B cell (primary cell): ENCODE measurements around the gene TBC1D9B. TPM values are rescaled to one million over a fixed set of nuclear protein-coding genes. Genes with fewer than 3 reads are reported as not detected.

Experiments used
- ATAC-seq: fragments of 200-7000 bp; cut with Tn5 transposase; one replicate; pipeline ENCODE4 v1.10.0; 2021; ENCODE audit warnings: low read depth, mild to moderate bottlenecking, moderate number of reproducible peaks, moderate library complexity
- CTCF ChIA-PET: fragments of 350-600 bp; sonication (Branson Sonifier 250); formaldehyde crosslinking; loops from one replicate; lab custom pipeline; 2021; ENCODE audit warnings: antibody characterized with exemption, inconsistent platforms; lab: Charles Lee
- POLR2A ChIA-PET: fragments of 350-600 bp; sonication (Branson Sonifier 250); formaldehyde crosslinking; loops from one replicate; lab custom pipeline; 2021; ENCODE audit warnings: antibody characterized with exemption; lab: Charles Lee
- DNase-seq: peaks from one replicate; pipeline ENCODE4 v3.0.0; 2013
- H2AFZ ChIP-seq: 2 replicates; pipeline ENCODE4 v1.6.1; 2012; ENCODE audit warnings: mild to moderate bottlenecking, low read depth, low read length; ENCODE audit not compliant: insufficient read depth, poor library complexity, severe bottlenecking
- H3K27ac ChIP-seq, 2 donors: 1 replicate in 1 of 2; 2 replicates in 1 of 2; pipeline ENCODE4 v1.5.1; 2012 to 2013; ENCODE audit warnings: low read length in 2 of 2, mild to moderate bottlenecking in 2 of 2, moderate library complexity in 1 of 2
- H3K27me3 ChIP-seq, 4 experiments: fragments of 200-600 bp in 1 of 4; sonication (generic) in 1 of 4; replicated peaks in 1 of 4; 1 replicate in 2 of 4; 2 replicates in 2 of 4; pipeline versions ENCODE4 v1.6.1 to v1.7.0; 2013 to 2016; ENCODE audit warnings: low read length in 3 of 4, mild to moderate bottlenecking in 2 of 4, mixed read lengths in 1 of 4, moderate library complexity in 1 of 4; ENCODE audit not compliant: insufficient read depth in 4 of 4, control insufficient read depth in 3 of 4; ENCODE audit errors: control extremely low read depth in 1 of 4
- H3K36me3 ChIP-seq, 2 experiments: replicated peaks in 1 of 2; 1 replicate in 1 of 2; 2 replicates in 1 of 2; pipeline versions ENCODE4 v1.6.1 to v1.7.1; 2013; ENCODE audit warnings: low read length in 1 of 2; ENCODE audit not compliant: insufficient read depth in 2 of 2, control insufficient read depth in 1 of 2; ENCODE audit errors: control extremely low read depth in 1 of 2, extremely low read depth in 1 of 2
- H3K4me1 ChIP-seq, 2 donors: fragments of 200-600 bp in 1 of 2; sonication (generic) in 1 of 2; 1 replicate in 1 of 2; 2 replicates in 1 of 2; pipeline versions ENCODE4 v1.5.1 to v1.6.1; 2013 to 2017; ENCODE audit warnings: low read length in 2 of 2; ENCODE audit not compliant: control insufficient read depth in 2 of 2, insufficient read depth in 2 of 2
- H3K4me2 ChIP-seq: replicated peaks from 2 replicates; pipeline ENCODE3; 2012; ENCODE audit warnings: mild to moderate bottlenecking, low read depth, low read length; ENCODE audit not compliant: poor library complexity, severe bottlenecking
- H3K4me3 ChIP-seq, 5 experiments: fragments of 200-600 bp in 1 of 5; sonication (generic) in 1 of 5; 1 replicate in 3 of 5; 2 replicates in 2 of 5; pipeline versions ENCODE4 v1.5.1 to v1.7.0; 2011 to 2016; ENCODE audit warnings: low read length in 4 of 5, mild to moderate bottlenecking in 4 of 5, low read depth in 2 of 5, control low read depth in 1 of 5, moderate library complexity in 1 of 5; ENCODE audit not compliant: insufficient read depth in 1 of 5; ENCODE audit errors: control extremely low read depth in 1 of 5, extremely low read depth in 1 of 5
- H3K79me2 ChIP-seq: fragments of 200-600 bp; sonication (generic); one replicate; pipeline ENCODE4 v1.6.0; 2016; ENCODE audit warnings: low read length; ENCODE audit not compliant: control insufficient read depth, insufficient read depth
- H3K9ac ChIP-seq: fragments of 200-600 bp; sonication (generic); 2 replicates; pipeline ENCODE4 v1.6.1; 2017; ENCODE audit warnings: mild to moderate bottlenecking, low read length, moderate library complexity
- H3K9me3 ChIP-seq, 3 donors: one replicate each; pipeline versions ENCODE4 v1.6.1 to v1.7.1; 2013; ENCODE audit warnings: low read length in 2 of 3; ENCODE audit not compliant: control insufficient read depth in 2 of 3, insufficient read depth in 1 of 3; ENCODE audit errors: control extremely low read depth in 1 of 3
- H4K20me1 ChIP-seq: 2 replicates; pipeline ENCODE4 v1.6.0; 2012; ENCODE audit warnings: mild to moderate bottlenecking, low read length; ENCODE audit not compliant: insufficient read depth, control insufficient read depth, poor library complexity, severe bottlenecking
- H3K27ac Mint-ChIP-seq: one replicate; pipeline ENCODE4 v1.8.0; 2021; ENCODE audit warnings: mixed read lengths
- H3K27me3 Mint-ChIP-seq: one replicate; pipeline ENCODE4 v1.8.0; 2021; ENCODE audit warnings: mixed read lengths
- H3K4me1 Mint-ChIP-seq: one replicate; pipeline ENCODE4 v1.8.0; 2021; ENCODE audit warnings: mixed read lengths
- H3K4me3 Mint-ChIP-seq: one replicate; pipeline ENCODE4 v1.8.0; 2021; ENCODE audit warnings: mixed read lengths
- H3K9me3 Mint-ChIP-seq: one replicate; pipeline ENCODE4 v1.8.0; 2022; ENCODE audit warnings: mixed read lengths; ENCODE audit not compliant: insufficient read depth
- EZH2 ChIP-seq: IDR thresholded peaks from 2 replicates; pipeline ENCODE4 v1.6.1; 2012; ENCODE audit warnings: borderline replicate concordance, low read depth, mild to moderate bottlenecking, moderate library complexity, low read length; ENCODE audit not compliant: insufficient read depth, poor library complexity, severe bottlenecking
- WGBS: methylation state at CpG from one replicate; pipeline ENCODE4 v1.1.5; 2013; ENCODE audit warnings: missing lambda C conversion rate; ENCODE audit not compliant: insufficient coverage; 5-methylcytosine and 5-hydroxymethylcytosine counted together
- intact Hi-C: fragments of 100-400 bp; cut with micrococcal nuclease; formaldehyde crosslinking; loops from one replicate; pipeline ENCODE4 v1.10.0; 2022
- polyA plus RNA-seq: library from polyadenylated mRNA; depleted of rRNA; stranded (reverse); fragments of >200 nt; gene quantifications from 2 replicates; pipeline ENCODE4 v1.2.3, GENCODE V29; 2012
- total RNA-seq, 2 donors: library from RNA; stranded (reverse); fragments of 120-200 nt in 1 of 2; gene quantifications; 1 replicate in 1 of 2; 2 replicates in 1 of 2; pipeline versions ENCODE4 v1.2.3 to v1.2.4, GENCODE V29; 2013 to 2022
- TF ChIP-seq, protein P1 (sequence below): fragments of 200-600 bp; IDR thresholded peaks from one replicate; pipeline ENCODE4 v1.8.0; 2022; ENCODE audit warnings: antibody characterized with exemption, mild to moderate bottlenecking

TBC1D9B gene
- total and polyA plus RNA-seq, 2 donors (not counting 1 experiment from before 2014, with no cell fraction given) = 143 to 144 TPM

DNA sequence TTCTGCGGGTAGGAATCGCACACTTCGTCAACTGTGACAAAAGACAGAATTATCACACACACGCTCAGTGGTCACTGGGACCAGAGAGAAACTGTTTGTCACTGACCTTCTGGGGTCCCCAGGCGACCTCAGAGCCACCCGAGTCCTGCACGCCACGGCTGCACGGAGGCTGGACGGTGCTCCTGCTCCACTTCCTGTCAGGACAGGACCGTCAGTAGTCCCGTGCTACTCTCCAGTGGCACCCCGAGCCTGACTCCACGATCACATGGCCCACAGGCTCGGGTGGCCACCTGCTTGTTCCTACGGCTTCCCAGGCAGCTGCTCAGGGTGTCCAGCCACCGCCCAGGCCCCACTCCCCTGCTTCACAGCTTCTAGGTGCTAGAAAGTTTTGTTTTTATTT is 66.9 kb downstream of the TBC1D9B start:
- intact Hi-C loops = no loop called here
- 94% methylated on average over 17 of the region's 17 CpGs for WGBS
- H3K36me3 ChIP-seq = peaks cover 0 to 52% of the 10 kb centered on the region in 2 experiments
- DNase-seq = no peak
- no peak overlapping the region for H3K4me3 ChIP-seq
- H3K27me3 ChIP-seq = no peaks in the 10 kb centered on the region
- no peak overlapping the region for H3K4me3 Mint-ChIP-seq
- ChIA-PET POLR2A (interaction anchor here (1.0 kb wide), 1 partner anchor 18 kb away, joined by 3 read pairs; the partner anchor contains the start of gene MRNIP), CTCF (no interaction called here)
- H2AFZ ChIP-seq = no peak overlapping the region
- H3K27ac ChIP-seq = no peak overlapping the region
- no peak overlapping the region for H3K4me2 ChIP-seq
- no peak overlapping the region for H3K9ac ChIP-seq
- no peak for TF ChIP-seq EZH2
- TF ChIP-seq, protein P1, sequence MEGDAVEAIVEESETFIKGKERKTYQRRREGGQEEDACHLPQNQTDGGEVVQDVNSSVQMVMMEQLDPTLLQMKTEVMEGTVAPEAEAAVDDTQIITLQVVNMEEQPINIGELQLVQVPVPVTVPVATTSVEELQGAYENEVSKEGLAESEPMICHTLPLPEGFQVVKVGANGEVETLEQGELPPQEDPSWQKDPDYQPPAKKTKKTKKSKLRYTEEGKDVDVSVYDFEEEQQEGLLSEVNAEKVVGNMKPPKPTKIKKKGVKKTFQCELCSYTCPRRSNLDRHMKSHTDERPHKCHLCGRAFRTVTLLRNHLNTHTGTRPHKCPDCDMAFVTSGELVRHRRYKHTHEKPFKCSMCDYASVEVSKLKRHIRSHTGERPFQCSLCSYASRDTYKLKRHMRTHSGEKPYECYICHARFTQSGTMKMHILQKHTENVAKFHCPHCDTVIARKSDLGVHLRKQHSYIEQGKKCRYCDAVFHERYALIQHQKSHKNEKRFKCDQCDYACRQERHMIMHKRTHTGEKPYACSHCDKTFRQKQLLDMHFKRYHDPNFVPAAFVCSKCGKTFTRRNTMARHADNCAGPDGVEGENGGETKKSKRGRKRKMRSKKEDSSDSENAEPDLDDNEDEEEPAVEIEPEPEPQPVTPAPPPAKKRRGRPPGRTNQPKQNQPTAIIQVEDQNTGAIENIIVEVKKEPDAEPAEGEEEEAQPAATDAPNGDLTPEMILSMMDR = no peak
- peaks cover 3% of the 10 kb centered on the region for H3K9me3 Mint-ChIP-seq
- no peak for ATAC-seq
- peak overlapping the region; percentile 15 for H3K27ac Mint-ChIP-seq
- H3K27me3 Mint-ChIP-seq = no peaks in the 10 kb centered on the region
- H4K20me1 ChIP-seq = peaks cover 19% of the 10 kb centered on the region
- H3K4me1 ChIP-seq = peaks cover 3 to 8% of the 10 kb centered on the region in 2 donors
- H3K9me3 ChIP-seq = peaks cover 0 to 15% (median 0%) of the 10 kb centered on the region in 3 donors
- H3K79me2 ChIP-seq = no peaks in the 10 kb centered on the region
- peaks cover 7% of the 10 kb centered on the region for H3K4me1 Mint-ChIP-seq

DNA sequence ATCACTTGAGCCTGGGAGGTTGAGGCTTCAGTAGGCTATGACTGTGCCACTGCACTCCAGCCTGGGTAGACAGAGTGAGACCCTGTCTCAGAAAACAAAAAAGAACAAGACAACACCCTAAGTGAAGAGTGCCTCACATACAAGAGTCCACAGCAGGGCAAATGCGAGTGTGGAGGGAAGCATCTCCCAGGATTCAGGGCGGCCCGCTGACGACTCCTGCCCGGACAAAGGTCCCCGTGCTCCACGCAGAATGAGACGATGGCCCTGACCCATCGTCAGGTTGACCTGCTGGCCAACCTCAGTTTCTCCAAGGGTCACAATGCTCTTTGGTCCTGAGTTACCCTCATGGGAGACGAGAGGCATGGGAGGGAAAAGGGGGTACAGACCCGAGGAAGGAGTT is 67.4 kb downstream of the TBC1D9B start:
- H4K20me1 ChIP-seq = peaks cover 19% of the 10 kb centered on the region
- TF ChIP-seq EZH2 = no peak
- TF ChIP-seq, protein P1 = no peak
- H3K9me3 ChIP-seq = peaks cover 0 to 11% (median 0%) of the 10 kb centered on the region in 3 donors
- peaks cover 7% of the 10 kb centered on the region for H3K4me1 Mint-ChIP-seq
- H3K4me2 ChIP-seq = no peak overlapping the region
- no peaks in the 10 kb centered on the region for H3K27me3 ChIP-seq
- WGBS = 98% methylated on average over 11 of the region's 11 CpGs
- H3K9me3 Mint-ChIP-seq = peaks cover 3% of the 10 kb centered on the region
- H3K4me3 Mint-ChIP-seq = no peak overlapping the region
- no peak overlapping the region for H3K9ac ChIP-seq
- H3K27ac ChIP-seq = no peak overlapping the region
- H3K27me3 Mint-ChIP-seq = no peaks in the 10 kb centered on the region
- intact Hi-C loops = no loop called here
- POLR2A ChIA-PET = interaction anchor here (1.0 kb wide), 1 partner anchor 18 kb away, joined by 3 read pairs; the partner anchor contains the start of gene MRNIP
- peak overlapping the region; percentile 15 for H3K27ac Mint-ChIP-seq
- no peaks in the 10 kb centered on the region for H3K79me2 ChIP-seq
- peaks cover 3 to 8% of the 10 kb centered on the region in 2 donors for H3K4me1 ChIP-seq
- CTCF ChIA-PET = no interaction called here
- no peak overlapping the region for H2AFZ ChIP-seq
- DNase-seq = no peak
- no peak for ATAC-seq
- peaks cover 0 to 51% of the 10 kb centered on the region in 2 experiments for H3K36me3 ChIP-seq
- no peak overlapping the region for H3K4me3 ChIP-seq
